ENCODE measurements around the gene CA7.

Gene CA7

DNA sequence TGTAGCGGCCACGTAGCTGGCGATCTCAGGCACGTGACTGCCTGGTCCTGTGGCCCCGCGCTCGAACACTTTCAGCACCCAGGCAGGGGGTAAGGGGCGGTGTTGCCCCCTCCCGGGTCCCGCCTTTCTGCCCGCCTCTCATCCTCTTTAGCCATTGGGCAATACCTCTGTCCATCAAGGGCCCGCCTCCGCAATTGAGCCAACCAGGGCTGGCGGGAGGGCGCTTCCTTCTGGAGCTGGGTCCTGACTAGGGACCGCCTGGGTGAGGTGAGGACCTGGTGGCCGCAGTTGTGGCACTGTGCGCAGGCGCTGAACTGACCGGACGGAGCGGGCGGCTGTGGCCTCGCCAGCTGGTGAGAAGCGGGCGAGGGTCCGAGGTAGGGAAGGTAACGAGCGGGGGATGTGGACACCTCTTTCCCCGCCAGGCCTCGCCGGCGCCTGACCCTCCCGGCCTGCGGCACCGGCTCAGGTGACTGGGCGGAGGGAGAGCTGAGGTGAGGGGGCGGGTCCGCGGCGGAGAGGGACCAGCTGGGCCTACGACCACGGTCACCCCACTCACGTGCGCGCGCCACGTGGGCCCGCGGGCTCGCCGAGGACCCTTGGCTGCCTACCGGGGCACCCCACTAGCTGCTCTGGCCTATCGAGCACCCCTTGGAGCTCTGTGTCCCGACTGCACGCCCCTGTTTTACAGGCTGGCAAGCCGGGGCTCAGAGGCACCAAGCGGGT, 36.2 kb downstream of the CA7 start, which contains the start of gene PDP2:
PDP2 (plus strand) TSS at position 228 of the 726 bp plus-strand sequence. CDS start 3,770 bp downstream, outside the sequence.
- peak; percentile 94 for DNase-seq (ENCODE audit: low read depth)
- TF ChIP-seq, protein P1, sequence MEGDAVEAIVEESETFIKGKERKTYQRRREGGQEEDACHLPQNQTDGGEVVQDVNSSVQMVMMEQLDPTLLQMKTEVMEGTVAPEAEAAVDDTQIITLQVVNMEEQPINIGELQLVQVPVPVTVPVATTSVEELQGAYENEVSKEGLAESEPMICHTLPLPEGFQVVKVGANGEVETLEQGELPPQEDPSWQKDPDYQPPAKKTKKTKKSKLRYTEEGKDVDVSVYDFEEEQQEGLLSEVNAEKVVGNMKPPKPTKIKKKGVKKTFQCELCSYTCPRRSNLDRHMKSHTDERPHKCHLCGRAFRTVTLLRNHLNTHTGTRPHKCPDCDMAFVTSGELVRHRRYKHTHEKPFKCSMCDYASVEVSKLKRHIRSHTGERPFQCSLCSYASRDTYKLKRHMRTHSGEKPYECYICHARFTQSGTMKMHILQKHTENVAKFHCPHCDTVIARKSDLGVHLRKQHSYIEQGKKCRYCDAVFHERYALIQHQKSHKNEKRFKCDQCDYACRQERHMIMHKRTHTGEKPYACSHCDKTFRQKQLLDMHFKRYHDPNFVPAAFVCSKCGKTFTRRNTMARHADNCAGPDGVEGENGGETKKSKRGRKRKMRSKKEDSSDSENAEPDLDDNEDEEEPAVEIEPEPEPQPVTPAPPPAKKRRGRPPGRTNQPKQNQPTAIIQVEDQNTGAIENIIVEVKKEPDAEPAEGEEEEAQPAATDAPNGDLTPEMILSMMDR (IDR thresholded peaks at IDR 0.05; ENCODE audit: low read length, missing control alignments): no peak
- peak within 1 kb of the TSS; percentile 90 for H3K4me3 ChIP-seq (replicated peaks; ENCODE audit: low read depth, low read length)

DNA sequence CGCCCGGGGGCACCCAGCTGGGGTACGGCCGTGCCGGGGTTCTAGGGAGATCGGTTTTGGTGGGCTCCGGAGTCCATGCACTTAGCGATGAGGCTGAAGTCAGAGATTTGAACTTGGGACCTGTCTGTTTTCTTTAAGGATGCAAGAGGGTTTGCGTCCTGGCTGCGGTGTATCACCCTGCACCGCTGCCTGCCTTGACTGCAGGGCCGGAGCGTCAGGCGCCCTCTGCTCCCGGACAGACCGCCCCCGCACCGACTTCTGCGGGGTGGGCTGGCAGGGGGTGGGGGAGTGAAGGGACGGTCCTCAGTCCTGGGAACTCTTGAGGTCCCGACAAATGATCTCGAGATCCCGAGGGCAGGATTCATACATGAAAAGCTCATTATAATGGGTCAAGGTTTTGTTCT, 36.8 kb downstream of the CA7 start:
- TF ChIP-seq, protein P1 (IDR thresholded peaks at IDR 0.05; ENCODE audit: low read length, missing control alignments): no peak
- no peak for DNase-seq (ENCODE audit: low read depth)
- H3K4me3 ChIP-seq (replicated peaks; ENCODE audit: low read depth, low read length): peak overlapping the region; percentile 90

DNA sequence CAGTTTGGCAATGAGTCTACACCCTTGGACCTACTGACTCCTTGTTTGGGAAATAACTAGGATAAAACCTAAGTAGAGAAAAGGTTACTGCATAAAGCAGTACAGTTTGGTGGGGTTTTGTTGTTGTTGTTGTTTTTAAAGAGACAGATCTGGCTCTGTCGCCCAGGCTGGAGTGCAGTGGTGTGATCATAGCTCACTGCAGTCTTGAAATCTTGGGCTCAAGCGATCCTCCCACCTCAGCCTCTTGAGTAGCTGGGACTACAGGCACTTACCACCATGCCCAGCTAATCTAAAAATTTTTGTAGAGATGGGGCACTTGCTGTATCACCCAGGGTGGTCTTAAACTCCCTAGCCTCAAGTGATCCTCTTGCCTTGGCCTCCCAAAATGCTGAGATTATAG, 37.3 kb downstream of the CA7 start:
- TF ChIP-seq, protein P1 (IDR thresholded peaks at IDR 0.05; ENCODE audit: low read length, missing control alignments): no peak
- peak overlapping the region; percentile 90 for H3K4me3 ChIP-seq (replicated peaks; ENCODE audit: low read depth, low read length)
- no peak for DNase-seq (ENCODE audit: low read depth)

GRCh38 chr16:66881964-66882508, 37.8 kb downstream of the CA7 start:
- TF ChIP-seq, protein P1 (IDR thresholded peaks at IDR 0.05; ENCODE audit: low read length, missing control alignments): no peak
- DNase-seq (ENCODE audit: low read depth): no peak
- H3K4me3 ChIP-seq (replicated peaks; ENCODE audit: low read depth, low read length): no peak overlapping the region

DNA sequence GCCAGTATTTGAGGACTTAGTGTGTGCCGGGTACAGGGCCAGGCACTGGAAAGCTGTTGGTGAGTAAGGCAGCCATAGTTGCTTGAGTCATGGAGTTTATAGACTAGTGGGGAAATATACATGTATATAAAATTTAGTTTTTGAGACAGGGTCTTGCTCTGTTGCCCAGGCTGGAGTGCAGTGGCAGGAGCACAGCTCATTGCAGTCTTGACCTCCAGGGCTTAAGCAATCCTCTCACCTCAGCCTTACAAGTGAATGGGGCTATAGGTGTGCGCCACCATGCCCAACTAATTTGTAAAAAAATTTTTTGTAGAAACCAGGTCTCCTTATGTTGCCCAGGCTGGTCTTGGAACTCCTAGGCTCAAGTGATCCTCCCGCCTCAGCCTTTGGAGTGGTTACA, 38.5 kb downstream of the CA7 start:
- DNase-seq (ENCODE audit: low read depth): no peak
- H3K4me3 ChIP-seq (replicated peaks; ENCODE audit: low read depth, low read length): no peak overlapping the region
- TF ChIP-seq, protein P1 (IDR thresholded peaks at IDR 0.05; ENCODE audit: low read length, missing control alignments): no peak

- H3K4me3 ChIP-seq (replicated peaks; ENCODE audit: low read depth, low read length): no peak overlapping the region
- DNase-seq (ENCODE audit: low read depth): no peak
- TF ChIP-seq, protein P1 (IDR thresholded peaks at IDR 0.05; ENCODE audit: low read length, missing control alignments): no peak
These were observed 41.3 kb downstream of the CA7 start for GRCh38 chr16:66885491-66885890.

Measured in fibroblast of pulmonary artery (primary cell).